IMR-90 (cell line): ENCODE data around the gene NFIA. TPM values are rescaled to one million over a fixed set of nuclear protein-coding genes. Genes with fewer than 3 reads are reported as not detected.

Source experiments
- ATAC-seq: fragments of 200-7000 bp; cut with Tn5 transposase; 2 replicates; pipeline ENCODE4 v1.9.1; 2020; ENCODE audit warnings: low read depth, mild to moderate bottlenecking, moderate library complexity
- BruUV-seq: library from RNA; stranded (reverse); fragments of 400-500 nt; replicated peaks from 2 replicates; lab custom pipeline; 2021; lab: Mats Ljungman, UMichigan
- CTCF ChIA-PET: fragments of 300-600 bp; formaldehyde crosslinking; extraction: SDS; loops from one replicate; lab custom pipeline; 2021; ENCODE audit warnings: antibody characterized with exemption; lab: Yijun Ruan, JAX
- POLR2A ChIA-PET: fragments of 300-600 bp; sonication (Branson Sonifier 250); formaldehyde crosslinking; loops from one replicate; lab custom pipeline; 2022; ENCODE audit warnings: antibody characterized with exemption; ENCODE audit not compliant: unreplicated experiment; lab: Charles Lee
- DNase-seq: peaks from one replicate; pipeline ENCODE4 v3.0.0; 2013
- H2AFZ ChIP-seq: replicated peaks from 2 replicates; pipeline ENCODE3; 2013; ENCODE audit warnings: low read length, mild to moderate bottlenecking; ENCODE audit not compliant: poor library complexity
- H2AK5ac ChIP-seq: 2 replicates; pipeline ENCODE4 v1.6.1; 2013; ENCODE audit warnings: low read depth, low read length, inconsistent platforms
- H2AK9ac ChIP-seq: replicated peaks from 2 replicates; pipeline ENCODE3; 2013; ENCODE audit warnings: mild to moderate bottlenecking, low read depth, low read length, moderate library complexity; ENCODE audit not compliant: poor library complexity
- H2BK120ac ChIP-seq: 2 replicates; pipeline ENCODE4 v1.6.1; 2013; ENCODE audit warnings: low read depth, low read length, inconsistent platforms
- H2BK15ac ChIP-seq: 3 replicates; pipeline ENCODE4 v1.6.1; 2013; ENCODE audit warnings: low read depth, low read length, inconsistent platforms
- H2BK20ac ChIP-seq: 2 replicates; pipeline ENCODE4 v1.6.1; 2013; ENCODE audit warnings: low read depth, mild to moderate bottlenecking, inconsistent platforms, low read length, moderate library complexity
- H2BK5ac ChIP-seq: 2 replicates; pipeline ENCODE4 v1.6.1; 2013; ENCODE audit warnings: mild to moderate bottlenecking, low read depth, low read length, inconsistent platforms; ENCODE audit not compliant: poor library complexity, severe bottlenecking
- H3K14ac ChIP-seq: replicated peaks from 2 replicates; pipeline ENCODE4 v1.6.1; 2013; ENCODE audit warnings: low read depth, low read length, inconsistent platforms
- H3K18ac ChIP-seq: 2 replicates; pipeline ENCODE4 v1.6.1; 2013; ENCODE audit warnings: low read depth, low read length, control low read depth
- H3K23ac ChIP-seq: 2 replicates; pipeline ENCODE4 v1.6.1; 2013; ENCODE audit warnings: low read depth, low read length, inconsistent platforms
- H3K27ac ChIP-seq: 2 replicates; pipeline ENCODE4 v1.5.1; 2013; ENCODE audit warnings: mild to moderate bottlenecking, control low read depth, low read length; ENCODE audit not compliant: insufficient read depth
- H3K27me3 ChIP-seq: 2 replicates; pipeline ENCODE4 v1.6.1; 2013; ENCODE audit warnings: low read length; ENCODE audit not compliant: control insufficient read depth, insufficient read depth
- H3K36me3 ChIP-seq: 2 replicates; pipeline ENCODE4 v1.6.1; 2013; ENCODE audit warnings: low read length, mixed read lengths; ENCODE audit not compliant: control insufficient read depth, insufficient read depth
- H3K4ac ChIP-seq: 2 replicates; pipeline ENCODE4 v1.6.1; 2013; ENCODE audit warnings: low read depth, low read length, inconsistent platforms
- H3K4me1 ChIP-seq: 2 replicates; pipeline ENCODE4 v1.6.1; 2013; ENCODE audit warnings: low read length, mixed read lengths; ENCODE audit not compliant: control insufficient read depth, insufficient read depth
- H3K4me2 ChIP-seq: 2 replicates; pipeline ENCODE4 v1.6.1; 2013; ENCODE audit warnings: low read depth, mild to moderate bottlenecking, control low read depth, low read length, moderate library complexity
- H3K4me3 ChIP-seq: 2 replicates; pipeline ENCODE4 v1.5.1; 2013; ENCODE audit warnings: low read depth, mild to moderate bottlenecking, control low read depth, low read length, moderate library complexity; ENCODE audit not compliant: insufficient read depth
- H3K56ac ChIP-seq: 2 replicates; pipeline ENCODE4 v1.6.1; 2013; ENCODE audit warnings: low read length, inconsistent platforms; ENCODE audit not compliant: insufficient read depth; ENCODE audit errors: extremely low read depth
- H3K79me1 ChIP-seq, 2 experiments: 2 replicates each; pipeline ENCODE4 v1.6.1; 2013; ENCODE audit warnings: low read length in 2 of 2, inconsistent platforms in 1 of 2, low read depth in 1 of 2
- H3K9ac ChIP-seq: 2 replicates; pipeline ENCODE4 v1.6.1; 2013; ENCODE audit warnings: low read depth, low read length, control low read depth
- H3K9me1 ChIP-seq: 2 replicates; pipeline ENCODE4 v1.6.1; 2013; ENCODE audit warnings: low read length, inconsistent platforms; ENCODE audit not compliant: insufficient read depth
- H3K9me3 ChIP-seq: 2 replicates; pipeline ENCODE4 v1.6.1; 2013; ENCODE audit warnings: low read length; ENCODE audit not compliant: control insufficient read depth, insufficient read depth
- H4K20me1 ChIP-seq: 2 replicates; pipeline ENCODE4 v1.6.1; 2013; ENCODE audit warnings: low read length, inconsistent platforms; ENCODE audit not compliant: insufficient read depth
- H4K5ac ChIP-seq: 2 replicates; pipeline ENCODE4 v1.6.1; 2013; ENCODE audit warnings: mild to moderate bottlenecking, low read depth, low read length, control low read depth
- H4K8ac ChIP-seq, 2 experiments: 2 replicates each; pipeline ENCODE4 v1.6.1; 2013; ENCODE audit warnings: low read depth in 2 of 2, low read length in 2 of 2, control low read depth in 1 of 2, inconsistent platforms in 1 of 2
- H4K91ac ChIP-seq: 2 replicates; pipeline ENCODE4 v1.6.1; 2013; ENCODE audit warnings: low read depth, low read length, inconsistent platforms; ENCODE audit not compliant: insufficient read depth
- BHLHE40 ChIP-seq: fragments of 150-350 bp; IDR thresholded peaks from 2 replicates; pipeline ENCODE4 v1.6.1; 2016; ENCODE audit warnings: mild to moderate bottlenecking, low read depth, low read length
- CEBPB ChIP-seq: IDR thresholded peaks from 2 replicates; pipeline ENCODE4 v1.6.1; 2012; ENCODE audit warnings: low read depth, low read length, improper control_type of control experiment
- CHD1 ChIP-seq: IDR thresholded peaks from 2 replicates; pipeline ENCODE4 v1.6.1; 2012; ENCODE audit warnings: low read depth, low read length, improper control_type of control experiment
- CTCF ChIP-seq: conservative IDR thresholded peaks from 2 replicates; pipeline ENCODE4 v1.5.1; 2012; ENCODE audit warnings: mild to moderate bottlenecking, low read depth, low read length, improper control_type of control experiment
- ELK1 ChIP-seq: fragments of 150-350 bp; IDR thresholded peaks from 2 replicates; pipeline ENCODE4 v1.6.1; 2016; ENCODE audit warnings: low read depth, mild to moderate bottlenecking, low read length, moderate library complexity, borderline replicate concordance
- FOS ChIP-seq: fragments of 150-350 bp; IDR thresholded peaks from 2 replicates; pipeline ENCODE4 v1.6.1; 2016; ENCODE audit warnings: low read depth, low read length
- MAFK ChIP-seq: IDR thresholded peaks from 2 replicates; pipeline ENCODE4 v1.6.1; 2012; ENCODE audit warnings: low read depth, low read length, improper control_type of control experiment
- MAZ ChIP-seq: IDR thresholded peaks from 2 replicates; pipeline ENCODE4 v1.6.1; 2012; ENCODE audit warnings: low read depth, mild to moderate bottlenecking, low read length, improper control_type of control experiment, moderate library complexity, borderline replicate concordance
- MXI1 ChIP-seq: IDR thresholded peaks from 2 replicates; pipeline ENCODE4 v1.6.1; 2012; ENCODE audit warnings: low read depth, mild to moderate bottlenecking, low read length, moderate library complexity, borderline replicate concordance
- NFE2L2 ChIP-seq: fragments of 150-350 bp; IDR thresholded peaks from 2 replicates; pipeline ENCODE4 v1.6.1; 2016; ENCODE audit warnings: low read depth, mild to moderate bottlenecking, low read length
- POLR2A ChIP-seq: IDR thresholded peaks from 2 replicates; pipeline ENCODE4 v1.6.1; 2012; ENCODE audit warnings: mild to moderate bottlenecking, low read depth, low read length
- RAD21 ChIP-seq: IDR thresholded peaks from 2 replicates; pipeline ENCODE4 v1.6.1; 2012; ENCODE audit warnings: low read length, improper control_type of control experiment
- RCOR1 ChIP-seq: IDR thresholded peaks from 2 replicates; pipeline ENCODE4 v1.6.1; 2012; ENCODE audit warnings: mild to moderate bottlenecking, low read length, improper control_type of control experiment; ENCODE audit not compliant: insufficient replicate concordance
- RFX5 ChIP-seq: IDR thresholded peaks from 2 replicates; pipeline ENCODE4 v1.8.0; 2012; ENCODE audit warnings: low read depth, mild to moderate bottlenecking, low read length, moderate library complexity
- SMC3 ChIP-seq: fragments of 150-350 bp; IDR thresholded peaks from 2 replicates; pipeline ENCODE4 v1.6.1; 2016; ENCODE audit warnings: low read depth, mild to moderate bottlenecking, antibody characterized with exemption, low read length, moderate library complexity
- USF2 ChIP-seq: fragments of 150-350 bp; IDR thresholded peaks from 2 replicates; pipeline ENCODE4 v1.6.1; 2017; ENCODE audit warnings: mild to moderate bottlenecking, antibody characterized with exemption, low read length, low read depth
- WGBS, 2 experiments: methylation state at CpG; one replicate each; pipeline versions ENCODE4 v1.1.5 to v1.1.7; 2013; ENCODE audit warnings: missing lambda C conversion rate in 2 of 2; ENCODE audit not compliant: insufficient read length in 1 of 2; ENCODE audit errors: extremely low coverage in 2 of 2; 5-methylcytosine and 5-hydroxymethylcytosine counted together
- dilution Hi-C: fragments of 300-500 bp; cut with HindIII; formaldehyde crosslinking; loops from one replicate; pipeline ENCODE4 v1.14.3; 2018; ENCODE audit warnings: low sequenced_read_pairs; ENCODE audit not compliant: unreplicated experiment
- in situ Hi-C: fragments of 300-500 bp; cut with MboI; formaldehyde crosslinking; loops from 3 replicates; pipeline ENCODE4 v1.14.3; 2019; ENCODE audit warnings: low sequenced_read_pairs, inconsistent platforms, mixed read lengths
- intact Hi-C: fragments of 100-400 bp; cut with micrococcal nuclease; formaldehyde crosslinking; loops from 2 replicates; pipeline ENCODE4 v1.10.0; 2022
- polyA plus RNA-seq, 3 experiments: library from polyadenylated mRNA; depleted of rRNA; stranded (reverse); fragments of >200 nt; gene quantifications; 2 replicates each; pipeline ENCODE4 v1.2.3, GENCODE V29; 2012; ENCODE audit warnings: low replicate concordance in 1 of 3
- total RNA-seq: library from RNA; depleted of rRNA; stranded (reverse); fragments of >200 nt; gene quantifications from 2 replicates; pipeline ENCODE4 v1.2.3, GENCODE V29; 2012

NFIA gene
- total and polyA plus RNA-seq, 2 of the 4 experiments (the other 2 are of a cell fraction) = 1.6 to 2.2 TPM

- Histone ChIP-seq H3K27ac (no peak overlapping the region), H2BK5ac (no peak overlapping the region), H3K36me3 (no peaks in the 10 kb centered on the region), H2AFZ (no peak overlapping the region), H3K23ac (no peak overlapping the region), H3K4ac (no peak overlapping the region), H3K9me3 (no peaks in the 10 kb centered on the region), H2AK9ac (no peak overlapping the region), H3K4me1 (no peaks in the 10 kb centered on the region), H3K14ac (no peak overlapping the region), H2BK15ac (no peak overlapping the region), H3K79me1 (no peaks in the 10 kb centered on the region), H2AK5ac (no peak overlapping the region), H2BK120ac (no peak overlapping the region), H3K9me1 (no peaks in the 10 kb centered on the region; the same call in 1 of the 2 replicates), H4K20me1 (no peaks in the 10 kb centered on the region; the same call in 1 of the 2 replicates), H2BK20ac (no peak overlapping the region), H4K8ac (no peak overlapping the region), H3K4me3 (no peak overlapping the region), H4K5ac (no peak overlapping the region), H3K4me2 (no peak overlapping the region), H3K56ac (no peak overlapping the region), H3K27me3 (peaks cover 27% of the 10 kb centered on the region), H3K18ac (no peak overlapping the region), H4K91ac (no peak overlapping the region), H3K9ac (no peak overlapping the region)
- TF ChIP-seq CTCF = no peak
- TF ChIP-seq BHLHE40 = no peak
- TF ChIP-seq CHD1 = no peak
- TF ChIP-seq MAFK = no peak
- no peak for TF ChIP-seq CEBPB
- TF ChIP-seq RAD21 = no peak
- TF ChIP-seq POLR2A = no peak
- TF ChIP-seq RCOR1 = no peak
- no peak for TF ChIP-seq FOS
- TF ChIP-seq RFX5 = no peak
- no peak for TF ChIP-seq ELK1
- TF ChIP-seq MAZ = no peak
- TF ChIP-seq USF2 = no peak
- TF ChIP-seq MXI1 = no peak
- no peak for TF ChIP-seq NFE2L2
- TF ChIP-seq SMC3 = no peak
- ATAC-seq (no peak), DNase-seq (no peak)
- in situ Hi-C loops = loop anchor here (10.0 kb wide), 1 partner anchor 282 kb away; no protein-coding TSS in a partner anchor
- CTCF ChIA-PET = interaction anchor here (0.7 to 1.0 kb wide), 3 partner anchors 62 to 287 kb away, joined by 3 to 4 read pairs (median 3); no protein-coding TSS in a partner anchor
- intact Hi-C loops = no loop called here
- dilution Hi-C loops = no loop called here
- BruUV-seq = no TSS peak
- POLR2A ChIA-PET = no interaction called here
- no CpG with 5 or more reads among the region's 3 CpGs for WGBS, 2 experiments
Measured at GRCh38 chr1:61337037-61337436, 254.7 kb downstream of the NFIA start.
